Chondrocyte (in vitro differentiated cells): ENCODE measurements around the gene INSYN2B. TPM values are rescaled to one million over a fixed set of nuclear protein-coding genes. Genes with fewer than 3 reads are reported as not detected.

Experiments used
- DNase-seq: peaks from one replicate; pipeline ENCODE4 v3.0.0; 2021; ENCODE audit warnings: mixed read lengths, low spot score
- H3K27ac Mint-ChIP-seq: one replicate; pipeline ENCODE4 v1.8.0; 2021; ENCODE audit warnings: mild to moderate bottlenecking, moderate library complexity, mixed read lengths; ENCODE audit not compliant: unreplicated experiment
- H3K27me3 Mint-ChIP-seq: 2 replicates; pipeline ENCODE4 v1.8.0; 2021; ENCODE audit warnings: low read depth, mixed read lengths
- H3K36me3 Mint-ChIP-seq: 2 replicates; pipeline ENCODE4 v1.8.0; 2021; ENCODE audit warnings: low read depth, mixed read lengths
- H3K4me1 Mint-ChIP-seq: 2 replicates; pipeline ENCODE4 v1.8.0; 2021; ENCODE audit warnings: low read depth, mild to moderate bottlenecking, mixed read lengths
- H3K4me3 Mint-ChIP-seq: one replicate; pipeline ENCODE4 v1.8.0; 2021; ENCODE audit warnings: mild to moderate bottlenecking, moderate library complexity, mixed read lengths; ENCODE audit not compliant: unreplicated experiment
- H3K9me3 Mint-ChIP-seq: 2 replicates; pipeline ENCODE4 v1.8.0; 2021; ENCODE audit warnings: low read depth, mixed read lengths
- CTCF ChIP-seq: fragments of 200-600 bp; sonication (generic); IDR thresholded peaks from 2 replicates; pipeline ENCODE4 v1.5.0; 2021; ENCODE audit warnings: antibody characterized with exemption, mild to moderate bottlenecking, moderate library complexity
- total RNA-seq: library from RNA; stranded (reverse); gene quantifications from 3 replicates; pipeline ENCODE4 v1.2.1, GENCODE V29; 2021

Gene INSYN2B
- total RNA-seq, 1 donor from 2014 or later, result 0.12 TPM

- DNase-seq, result no peak
- H3K27ac Mint-ChIP-seq, result no peak overlapping the region
- no peak for TF ChIP-seq CTCF
- H3K4me1 Mint-ChIP-seq, result peaks cover 9% of the 10 kb centered on the region
- H3K36me3 Mint-ChIP-seq, result no peaks in the 10 kb centered on the region
- H3K27me3 Mint-ChIP-seq, result no peaks in the 10 kb centered on the region
- H3K4me3 Mint-ChIP-seq, result no peak overlapping the region
- no peaks in the 10 kb centered on the region for H3K9me3 Mint-ChIP-seq
These were observed 59.8 kb downstream of the INSYN2B start for GRCh38 chr5:169920474-169920873.

- no peak for DNase-seq
- no peak for TF ChIP-seq CTCF
- Mint-ChIP-seq H3K4me1 (peaks cover 9% of the 10 kb centered on the region), H3K27me3 (no peaks in the 10 kb centered on the region), H3K36me3 (no peaks in the 10 kb centered on the region), H3K4me3 (no peak overlapping the region), H3K9me3 (no peaks in the 10 kb centered on the region), H3K27ac (no peak overlapping the region)
These were observed 62.1 kb downstream of the INSYN2B start for GRCh38 chr5:169918228-169918627.

- no peak overlapping the region for H3K27ac Mint-ChIP-seq
- TF ChIP-seq CTCF, result no peak
- H3K9me3 Mint-ChIP-seq, result no peaks in the 10 kb centered on the region
- DNase-seq, result no peak
- no peak overlapping the region for H3K4me3 Mint-ChIP-seq
- no peaks in the 10 kb centered on the region for H3K36me3 Mint-ChIP-seq
- H3K27me3 Mint-ChIP-seq, result no peaks in the 10 kb centered on the region
- peaks cover 9% of the 10 kb centered on the region for H3K4me1 Mint-ChIP-seq
These were observed 62.8 kb downstream of the INSYN2B start for GRCh38 chr5:169917500-169917899.

- no peak for DNase-seq
- H3K36me3 Mint-ChIP-seq, result no peaks in the 10 kb centered on the region
- no peaks in the 10 kb centered on the region for H3K27me3 Mint-ChIP-seq
- H3K4me1 Mint-ChIP-seq, result no peaks in the 10 kb centered on the region
- H3K4me3 Mint-ChIP-seq, result no peak overlapping the region
- no peak overlapping the region for H3K27ac Mint-ChIP-seq
- TF ChIP-seq CTCF, result no peak
- H3K9me3 Mint-ChIP-seq, result no peaks in the 10 kb centered on the region
These were observed 65.5 kb downstream of the INSYN2B start for GRCh38 chr5:169914766-169915165.

GRCh38 chr5:169913479-169913878, 66.8 kb downstream of the INSYN2B start:
- Mint-ChIP-seq H3K9me3 (no peaks in the 10 kb centered on the region), H3K27me3 (no peaks in the 10 kb centered on the region), H3K4me1 (no peaks in the 10 kb centered on the region), H3K36me3 (no peaks in the 10 kb centered on the region), H3K27ac (no peak overlapping the region), H3K4me3 (no peak overlapping the region)
- no peak for TF ChIP-seq CTCF
- no peak for DNase-seq
